Measurements from ENCODE around the gene CALD1.

The CALD1 gene

DNA sequence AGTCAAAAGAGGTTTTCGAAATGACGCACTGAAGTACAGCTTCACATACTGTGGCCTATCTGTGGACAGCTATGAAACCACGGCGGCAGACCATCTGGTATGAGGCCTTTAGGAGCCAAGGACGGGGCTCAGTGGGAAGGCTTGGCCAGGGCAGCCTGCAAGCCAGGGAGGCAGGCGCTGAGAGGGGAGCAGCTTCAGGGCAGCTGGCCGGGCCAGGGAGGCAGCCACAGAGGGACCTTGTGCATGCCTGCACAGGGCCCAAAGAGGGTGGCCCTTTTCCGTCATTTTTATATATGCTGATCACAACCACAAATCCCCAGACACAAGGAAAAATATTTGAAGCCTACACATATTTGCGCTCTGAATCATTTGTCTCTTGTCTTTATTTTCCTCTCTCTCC is 13.5 kb downstream of the CALD1 start:
- peak; percentile 8 for ATAC-seq
- no peak for TF ChIP-seq BACH2 (CRISPR knock-in tag; IDR thresholded peaks at IDR 0.05; ENCODE audit: borderline replicate concordance)
- TF ChIP-seq ZFP30 (CRISPR knock-in tag; IDR thresholded peaks at IDR 0.05) = no peak
- TF ChIP-seq, protein P1, sequence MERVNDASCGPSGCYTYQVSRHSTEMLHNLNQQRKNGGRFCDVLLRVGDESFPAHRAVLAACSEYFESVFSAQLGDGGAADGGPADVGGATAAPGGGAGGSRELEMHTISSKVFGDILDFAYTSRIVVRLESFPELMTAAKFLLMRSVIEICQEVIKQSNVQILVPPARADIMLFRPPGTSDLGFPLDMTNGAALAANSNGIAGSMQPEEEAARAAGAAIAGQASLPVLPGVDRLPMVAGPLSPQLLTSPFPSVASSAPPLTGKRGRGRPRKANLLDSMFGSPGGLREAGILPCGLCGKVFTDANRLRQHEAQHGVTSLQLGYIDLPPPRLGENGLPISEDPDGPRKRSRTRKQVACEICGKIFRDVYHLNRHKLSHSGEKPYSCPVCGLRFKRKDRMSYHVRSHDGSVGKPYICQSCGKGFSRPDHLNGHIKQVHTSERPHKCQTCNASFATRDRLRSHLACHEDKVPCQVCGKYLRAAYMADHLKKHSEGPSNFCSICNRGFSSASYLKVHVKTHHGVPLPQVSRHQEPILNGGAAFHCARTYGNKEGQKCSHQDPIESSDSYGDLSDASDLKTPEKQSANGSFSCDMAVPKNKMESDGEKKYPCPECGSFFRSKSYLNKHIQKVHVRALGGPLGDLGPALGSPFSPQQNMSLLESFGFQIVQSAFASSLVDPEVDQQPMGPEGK (CRISPR knock-in tag; IDR thresholded peaks at IDR 0.05; ENCODE audit: borderline replicate concordance) = no peak
- no peak for TF ChIP-seq ESRRG (CRISPR knock-in tag; IDR thresholded peaks at IDR 0.05)
- TF ChIP-seq ARNTL (CRISPR knock-in tag; IDR thresholded peaks at IDR 0.05; ENCODE audit: borderline replicate concordance, low read depth) = no peak
- TF ChIP-seq, protein P2, sequence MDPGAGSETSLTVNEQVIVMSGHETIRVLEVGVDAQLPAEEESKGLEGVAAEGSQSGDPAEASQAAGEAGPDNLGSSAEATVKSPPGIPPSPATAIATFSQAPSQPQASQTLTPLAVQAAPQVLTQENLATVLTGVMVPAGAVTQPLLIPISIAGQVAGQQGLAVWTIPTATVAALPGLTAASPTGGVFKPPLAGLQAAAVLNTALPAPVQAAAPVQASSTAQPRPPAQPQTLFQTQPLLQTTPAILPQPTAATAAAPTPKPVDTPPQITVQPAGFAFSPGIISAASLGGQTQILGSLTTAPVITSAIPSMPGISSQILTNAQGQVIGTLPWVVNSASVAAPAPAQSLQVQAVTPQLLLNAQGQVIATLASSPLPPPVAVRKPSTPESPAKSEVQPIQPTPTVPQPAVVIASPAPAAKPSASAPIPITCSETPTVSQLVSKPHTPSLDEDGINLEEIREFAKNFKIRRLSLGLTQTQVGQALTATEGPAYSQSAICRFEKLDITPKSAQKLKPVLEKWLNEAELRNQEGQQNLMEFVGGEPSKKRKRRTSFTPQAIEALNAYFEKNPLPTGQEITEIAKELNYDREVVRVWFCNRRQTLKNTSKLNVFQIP (CRISPR knock-in tag; IDR thresholded peaks at IDR 0.05; ENCODE audit: borderline replicate concordance, low read depth) = no peak
- TF ChIP-seq SNAI2 (CRISPR knock-in tag; IDR thresholded peaks at IDR 0.05) = no peak
- no peak for TF ChIP-seq TOX (CRISPR knock-in tag; IDR thresholded peaks at IDR 0.05; ENCODE audit: borderline replicate concordance)
- TF ChIP-seq ZNF565 (CRISPR knock-in tag; conservative IDR thresholded peaks at IDR 0.05; ENCODE audit: low read depth) = no peak
- TF ChIP-seq, protein P3, sequence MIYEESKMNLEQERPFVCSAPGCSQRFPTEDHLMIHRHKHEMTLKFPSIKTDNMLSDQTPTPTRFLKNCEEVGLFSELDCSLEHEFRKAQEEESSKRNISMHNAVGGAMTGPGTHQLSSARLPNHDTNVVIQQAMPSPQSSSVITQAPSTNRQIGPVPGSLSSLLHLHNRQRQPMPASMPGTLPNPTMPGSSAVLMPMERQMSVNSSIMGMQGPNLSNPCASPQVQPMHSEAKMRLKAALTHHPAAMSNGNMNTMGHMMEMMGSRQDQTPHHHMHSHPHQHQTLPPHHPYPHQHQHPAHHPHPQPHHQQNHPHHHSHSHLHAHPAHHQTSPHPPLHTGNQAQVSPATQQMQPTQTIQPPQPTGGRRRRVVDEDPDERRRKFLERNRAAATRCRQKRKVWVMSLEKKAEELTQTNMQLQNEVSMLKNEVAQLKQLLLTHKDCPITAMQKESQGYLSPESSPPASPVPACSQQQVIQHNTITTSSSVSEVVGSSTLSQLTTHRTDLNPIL (CRISPR knock-in tag; IDR thresholded peaks at IDR 0.05; ENCODE audit: low read depth) = no peak
- no peak for TF ChIP-seq TCF4 (CRISPR knock-in tag; IDR thresholded peaks at IDR 0.05; ENCODE audit: borderline replicate concordance)
- TF ChIP-seq ISL1 (CRISPR knock-in tag; IDR thresholded peaks at IDR 0.05) = no peak
- TF ChIP-seq ZC3H10 (CRISPR knock-in tag; IDR thresholded peaks at IDR 0.05) = no peak
- no peak for TF ChIP-seq OSR1 (CRISPR knock-in tag; IDR thresholded peaks at IDR 0.05)
- TF ChIP-seq PPARA (CRISPR knock-in tag; IDR thresholded peaks at IDR 0.05; ENCODE audit: borderline replicate concordance) = no peak
- no peak for TF ChIP-seq CSDC2 (CRISPR knock-in tag; IDR thresholded peaks at IDR 0.05)
- TF ChIP-seq, protein P4, sequence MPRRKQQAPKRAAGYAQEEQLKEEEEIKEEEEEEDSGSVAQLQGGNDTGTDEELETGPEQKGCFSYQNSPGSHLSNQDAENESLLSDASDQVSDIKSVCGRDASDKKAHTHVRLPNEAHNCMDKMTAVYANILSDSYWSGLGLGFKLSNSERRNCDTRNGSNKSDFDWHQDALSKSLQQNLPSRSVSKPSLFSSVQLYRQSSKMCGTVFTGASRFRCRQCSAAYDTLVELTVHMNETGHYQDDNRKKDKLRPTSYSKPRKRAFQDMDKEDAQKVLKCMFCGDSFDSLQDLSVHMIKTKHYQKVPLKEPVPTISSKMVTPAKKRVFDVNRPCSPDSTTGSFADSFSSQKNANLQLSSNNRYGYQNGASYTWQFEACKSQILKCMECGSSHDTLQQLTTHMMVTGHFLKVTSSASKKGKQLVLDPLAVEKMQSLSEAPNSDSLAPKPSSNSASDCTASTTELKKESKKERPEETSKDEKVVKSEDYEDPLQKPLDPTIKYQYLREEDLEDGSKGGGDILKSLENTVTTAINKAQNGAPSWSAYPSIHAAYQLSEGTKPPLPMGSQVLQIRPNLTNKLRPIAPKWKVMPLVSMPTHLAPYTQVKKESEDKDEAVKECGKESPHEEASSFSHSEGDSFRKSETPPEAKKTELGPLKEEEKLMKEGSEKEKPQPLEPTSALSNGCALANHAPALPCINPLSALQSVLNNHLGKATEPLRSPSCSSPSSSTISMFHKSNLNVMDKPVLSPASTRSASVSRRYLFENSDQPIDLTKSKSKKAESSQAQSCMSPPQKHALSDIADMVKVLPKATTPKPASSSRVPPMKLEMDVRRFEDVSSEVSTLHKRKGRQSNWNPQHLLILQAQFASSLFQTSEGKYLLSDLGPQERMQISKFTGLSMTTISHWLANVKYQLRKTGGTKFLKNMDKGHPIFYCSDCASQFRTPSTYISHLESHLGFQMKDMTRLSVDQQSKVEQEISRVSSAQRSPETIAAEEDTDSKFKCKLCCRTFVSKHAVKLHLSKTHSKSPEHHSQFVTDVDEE (CRISPR knock-in tag; IDR thresholded peaks at IDR 0.05) = no peak

DNA sequence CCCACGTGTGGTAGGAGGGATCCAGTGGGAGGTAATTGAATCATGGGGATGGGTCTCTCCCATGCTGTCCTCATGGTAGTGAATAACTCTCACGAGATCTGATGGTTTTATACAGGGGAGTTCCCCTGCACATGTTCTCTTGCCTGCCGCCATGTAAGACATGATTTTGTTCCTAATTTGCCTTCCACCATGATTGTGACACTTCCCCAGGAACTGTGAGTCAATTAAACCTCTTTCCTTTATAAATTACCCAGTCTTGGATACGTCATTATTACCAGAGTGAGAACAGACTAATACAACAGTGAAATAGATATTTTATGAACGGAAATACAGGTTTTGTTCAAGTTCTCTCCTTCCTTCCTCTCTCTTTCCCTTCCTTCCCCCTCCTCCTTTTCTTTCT is 15.8 kb downstream of the CALD1 start:
- no peak for ATAC-seq
- TF ChIP-seq, protein P5, sequence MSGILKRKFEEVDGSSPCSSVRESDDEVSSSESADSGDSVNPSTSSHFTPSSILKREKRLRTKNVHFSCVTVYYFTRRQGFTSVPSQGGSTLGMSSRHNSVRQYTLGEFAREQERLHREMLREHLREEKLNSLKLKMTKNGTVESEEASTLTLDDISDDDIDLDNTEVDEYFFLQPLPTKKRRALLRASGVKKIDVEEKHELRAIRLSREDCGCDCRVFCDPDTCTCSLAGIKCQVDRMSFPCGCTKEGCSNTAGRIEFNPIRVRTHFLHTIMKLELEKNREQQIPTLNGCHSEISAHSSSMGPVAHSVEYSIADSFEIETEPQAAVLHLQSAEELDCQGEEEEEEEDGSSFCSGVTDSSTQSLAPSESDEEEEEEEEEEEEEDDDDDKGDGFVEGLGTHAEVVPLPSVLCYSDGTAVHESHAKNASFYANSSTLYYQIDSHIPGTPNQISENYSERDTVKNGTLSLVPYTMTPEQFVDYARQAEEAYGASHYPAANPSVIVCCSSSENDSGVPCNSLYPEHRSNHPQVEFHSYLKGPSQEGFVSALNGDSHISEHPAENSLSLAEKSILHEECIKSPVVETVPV (CRISPR knock-in tag; IDR thresholded peaks at IDR 0.05) = no peak
- no peak for TF ChIP-seq ESRRG (CRISPR knock-in tag; IDR thresholded peaks at IDR 0.05)
- TF ChIP-seq ZNF565 (CRISPR knock-in tag; conservative IDR thresholded peaks at IDR 0.05; ENCODE audit: low read depth) = no peak
- TF ChIP-seq, protein P1 (CRISPR knock-in tag; IDR thresholded peaks at IDR 0.05; ENCODE audit: borderline replicate concordance) = no peak
- TF ChIP-seq ARNTL (CRISPR knock-in tag; IDR thresholded peaks at IDR 0.05; ENCODE audit: borderline replicate concordance, low read depth) = no peak
- TF ChIP-seq SNAI2 (CRISPR knock-in tag; IDR thresholded peaks at IDR 0.05) = no peak
- TF ChIP-seq, protein P4 (CRISPR knock-in tag; IDR thresholded peaks at IDR 0.05) = no peak
- no peak for TF ChIP-seq ZC3H10 (CRISPR knock-in tag; IDR thresholded peaks at IDR 0.05)
- no peak for TF ChIP-seq BACH2 (CRISPR knock-in tag; IDR thresholded peaks at IDR 0.05; ENCODE audit: borderline replicate concordance)

All from SK-N-SH treated with all-trans-retinoic acid at 6 μM for 48 hours (cell line).